Lower leg skin (tissue), 3 donors: ENCODE results near the gene KCNQ4.
A peak's percentile ranks its signal among the peaks of the same experiment; 100 is the strongest.

Experiments
- POLR2A ChIP-seq, 2 donors: fragments of 450-650 bp; IDR thresholded peaks; one replicate each; pipeline ENCODE4 v1.6.1; 2016 to 2017; ENCODE audit warnings: antibody characterized with exemption in 2 of 2, mild to moderate bottlenecking in 1 of 2, moderate library complexity in 1 of 2
- TF ChIP-seq, protein P1 (sequence below), 3 donors: fragments of 450-650 bp; IDR thresholded peaks; one replicate each; pipeline ENCODE4 v1.5.1; 2016; ENCODE audit warnings: antibody characterized with exemption in 3 of 3, mild to moderate bottlenecking in 3 of 3, moderate library complexity in 2 of 3

DNA sequence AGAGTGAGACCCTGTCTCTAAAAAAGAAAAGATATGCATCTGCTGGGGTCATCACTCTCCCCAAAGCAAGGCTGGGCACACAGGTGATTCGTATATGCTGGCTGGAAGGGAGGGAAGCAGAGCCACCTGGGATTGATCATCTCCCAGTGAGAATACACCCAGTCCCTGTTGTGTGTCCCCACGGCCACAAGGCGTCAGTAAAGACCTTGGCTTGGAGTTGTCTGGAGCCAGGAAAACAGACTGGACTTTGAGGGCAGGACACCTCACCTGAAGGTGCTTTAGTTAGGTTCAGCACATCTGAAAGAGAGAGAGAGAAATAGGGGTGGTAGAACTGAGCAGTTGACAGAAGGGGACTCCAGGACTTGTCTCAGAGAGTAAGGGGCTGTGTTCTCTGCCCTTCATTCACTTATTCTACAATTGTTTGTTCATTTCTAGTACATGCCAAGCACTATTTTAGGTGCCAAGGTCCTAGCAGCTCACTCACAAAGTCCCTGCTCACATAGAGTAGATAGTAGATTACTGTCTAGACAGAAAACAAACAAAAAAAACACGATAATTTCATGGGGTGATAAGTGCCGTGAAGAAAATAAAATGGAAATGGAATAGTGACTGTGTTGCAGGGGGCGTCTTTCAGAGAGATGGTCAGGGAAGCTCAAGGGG, 65.1 kb downstream of the KCNQ4 start:
- TF ChIP-seq, protein P1, sequence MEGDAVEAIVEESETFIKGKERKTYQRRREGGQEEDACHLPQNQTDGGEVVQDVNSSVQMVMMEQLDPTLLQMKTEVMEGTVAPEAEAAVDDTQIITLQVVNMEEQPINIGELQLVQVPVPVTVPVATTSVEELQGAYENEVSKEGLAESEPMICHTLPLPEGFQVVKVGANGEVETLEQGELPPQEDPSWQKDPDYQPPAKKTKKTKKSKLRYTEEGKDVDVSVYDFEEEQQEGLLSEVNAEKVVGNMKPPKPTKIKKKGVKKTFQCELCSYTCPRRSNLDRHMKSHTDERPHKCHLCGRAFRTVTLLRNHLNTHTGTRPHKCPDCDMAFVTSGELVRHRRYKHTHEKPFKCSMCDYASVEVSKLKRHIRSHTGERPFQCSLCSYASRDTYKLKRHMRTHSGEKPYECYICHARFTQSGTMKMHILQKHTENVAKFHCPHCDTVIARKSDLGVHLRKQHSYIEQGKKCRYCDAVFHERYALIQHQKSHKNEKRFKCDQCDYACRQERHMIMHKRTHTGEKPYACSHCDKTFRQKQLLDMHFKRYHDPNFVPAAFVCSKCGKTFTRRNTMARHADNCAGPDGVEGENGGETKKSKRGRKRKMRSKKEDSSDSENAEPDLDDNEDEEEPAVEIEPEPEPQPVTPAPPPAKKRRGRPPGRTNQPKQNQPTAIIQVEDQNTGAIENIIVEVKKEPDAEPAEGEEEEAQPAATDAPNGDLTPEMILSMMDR (IDR thresholded peaks at IDR 0.05), result peak in 1 of 3 donors; percentile 44
- no peak for TF ChIP-seq POLR2A (IDR thresholded peaks at IDR 0.05)
